GM10248 (cell line): ENCODE data around the gene APMAP.

Source experiments
- CTCF ChIA-PET: fragments of 300-600 bp; sonication (Branson Sonifier 250); formaldehyde crosslinking; extraction: SDS; loops from one replicate; lab custom pipeline; 2021; ENCODE audit warnings: antibody characterized with exemption; lab: Yijun Ruan, JAX
- POLR2A ChIA-PET: fragments of 350-650 bp; sonication (Branson Sonifier 250); formaldehyde crosslinking; extraction: SDS; loops from one replicate; lab custom pipeline; 2020; ENCODE audit warnings: antibody characterized with exemption; lab: Yijun Ruan, JAX
- DNase-seq: peaks from one replicate; pipeline ENCODE4 v3.0.0; 2012; ENCODE audit errors: extremely low spot score
- TF ChIP-seq, protein P1 (sequence below): IDR thresholded peaks from 2 replicates; pipeline ENCODE4 v1.5.1; 2012; ENCODE audit warnings: mild to moderate bottlenecking, low read depth; ENCODE audit errors: extremely low read depth, missing control alignments, control extremely low read depth

Gene APMAP

GRCh38 chr20:24991897-24992486, 559 bp downstream of the APMAP start:
- ChIA-PET CTCF (interaction anchor here (2.4 to 9.4 kb wide), 2 partner anchors 70 to 407 kb away, joined by 15 to 201 read pairs; partner anchors contain the start of gene ACSS1), POLR2A (no interaction called here)
- peak; percentile 26 for DNase-seq
- TF ChIP-seq, protein P1, sequence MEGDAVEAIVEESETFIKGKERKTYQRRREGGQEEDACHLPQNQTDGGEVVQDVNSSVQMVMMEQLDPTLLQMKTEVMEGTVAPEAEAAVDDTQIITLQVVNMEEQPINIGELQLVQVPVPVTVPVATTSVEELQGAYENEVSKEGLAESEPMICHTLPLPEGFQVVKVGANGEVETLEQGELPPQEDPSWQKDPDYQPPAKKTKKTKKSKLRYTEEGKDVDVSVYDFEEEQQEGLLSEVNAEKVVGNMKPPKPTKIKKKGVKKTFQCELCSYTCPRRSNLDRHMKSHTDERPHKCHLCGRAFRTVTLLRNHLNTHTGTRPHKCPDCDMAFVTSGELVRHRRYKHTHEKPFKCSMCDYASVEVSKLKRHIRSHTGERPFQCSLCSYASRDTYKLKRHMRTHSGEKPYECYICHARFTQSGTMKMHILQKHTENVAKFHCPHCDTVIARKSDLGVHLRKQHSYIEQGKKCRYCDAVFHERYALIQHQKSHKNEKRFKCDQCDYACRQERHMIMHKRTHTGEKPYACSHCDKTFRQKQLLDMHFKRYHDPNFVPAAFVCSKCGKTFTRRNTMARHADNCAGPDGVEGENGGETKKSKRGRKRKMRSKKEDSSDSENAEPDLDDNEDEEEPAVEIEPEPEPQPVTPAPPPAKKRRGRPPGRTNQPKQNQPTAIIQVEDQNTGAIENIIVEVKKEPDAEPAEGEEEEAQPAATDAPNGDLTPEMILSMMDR: no peak

DNA sequence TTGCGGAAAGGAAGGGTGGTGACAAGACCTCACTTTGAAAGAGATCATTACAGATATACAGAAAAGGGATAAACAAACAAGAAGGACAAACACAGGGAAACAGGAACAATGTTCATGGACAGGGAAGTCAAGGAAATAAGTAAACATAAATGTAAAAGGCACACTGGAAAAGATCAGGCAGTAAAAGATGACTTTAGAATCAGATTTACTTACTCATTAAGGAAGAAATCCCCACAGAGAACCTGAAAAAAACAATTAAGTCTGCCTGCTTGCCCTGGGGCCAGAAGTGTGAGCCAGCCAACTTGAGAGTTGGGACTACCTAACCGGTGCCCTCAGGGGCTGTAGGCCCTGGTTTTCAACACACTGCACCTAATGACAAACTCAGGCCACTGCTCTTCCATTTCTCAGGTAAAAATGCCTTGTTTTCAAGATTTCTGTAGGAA, 1.7 kb downstream of the APMAP start:
- TF ChIP-seq, protein P1: no peak
- POLR2A ChIA-PET: no interaction called here
- CTCF ChIA-PET: interaction anchor here (2.1 to 9.4 kb wide), 2 partner anchors 71 to 408 kb away, joined by 5 to 201 read pairs; partner anchors contain the start of gene ACSS1
- DNase-seq: no peak

DNA sequence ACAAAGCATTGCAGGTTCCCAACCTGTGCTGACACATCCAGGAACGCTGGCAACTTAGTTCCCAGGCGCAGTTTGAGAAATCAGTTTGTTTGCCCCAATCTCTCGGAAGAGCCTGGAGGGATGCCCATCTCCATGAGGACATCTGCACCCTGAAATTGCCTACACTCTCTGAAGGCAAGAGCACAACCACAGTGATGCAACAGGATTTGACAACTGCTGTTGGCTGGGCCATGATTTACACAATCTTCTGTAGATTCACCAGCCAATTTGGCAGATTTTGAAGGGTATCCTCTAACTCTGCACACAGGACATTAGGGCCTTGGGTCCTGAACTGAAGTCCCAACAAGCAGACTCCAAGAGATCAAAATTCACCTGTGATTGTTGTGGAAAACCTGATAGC, 3.4 kb downstream of the APMAP start:
- POLR2A ChIA-PET: interaction anchor here (0.6 kb wide), 1 partner anchor 404 kb away, joined by 8 read pairs; no protein-coding TSS in a partner anchor
- DNase-seq: no peak
- TF ChIP-seq, protein P1: no peak
- CTCF ChIA-PET: interaction anchor here (1.2 to 2.1 kb wide), 3 partner anchors 11 to 410 kb away, joined by 5 read pairs; no protein-coding TSS in a partner anchor

- ChIA-PET CTCF (interaction anchor here (1.2 to 2.1 kb wide), 3 partner anchors 10 to 411 kb away, joined by 5 read pairs; no protein-coding TSS in a partner anchor), POLR2A (interaction anchor here (0.6 kb wide), 1 partner anchor 405 kb away, joined by 8 read pairs; no protein-coding TSS in a partner anchor)
- no peak for DNase-seq
- TF ChIP-seq, protein P1: no peak
These were observed 4.4 kb downstream of the APMAP start for GRCh38 chr20:24987873-24988835.

DNA sequence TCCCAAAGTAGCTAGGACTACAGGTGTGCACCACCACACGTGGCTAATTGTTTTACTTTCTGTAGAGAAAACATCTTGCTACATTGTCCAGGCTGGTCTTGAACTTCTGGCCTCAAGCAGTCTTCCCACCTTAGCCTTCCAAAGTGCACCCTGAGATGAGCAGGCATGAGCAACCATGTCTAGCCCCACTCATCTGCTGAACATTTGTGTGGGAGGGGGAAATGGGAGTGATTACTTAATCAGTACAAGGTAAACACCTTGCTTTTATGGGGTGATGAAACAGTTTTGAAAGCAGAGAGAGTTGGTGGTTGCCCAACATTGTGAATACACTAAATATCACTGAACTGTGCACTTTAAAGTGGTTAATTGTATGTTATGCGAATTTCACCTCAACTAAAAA, 5.3 kb downstream of the APMAP start:
- TF ChIP-seq, protein P1: no peak
- no peak for DNase-seq
- POLR2A ChIA-PET: no interaction called here
- CTCF ChIA-PET: interaction anchor here (1.8 kb wide), 1 partner anchor 78 kb away, joined by 5 read pairs; no protein-coding TSS in a partner anchor

GRCh38 chr20:24986436-24987015, 6.0 kb downstream of the APMAP start:
- CTCF ChIA-PET: interaction anchor here (1.4 kb wide), 1 partner anchor 76 kb away, joined by 3 read pairs; no protein-coding TSS in a partner anchor
- POLR2A ChIA-PET: no interaction called here
- no peak for DNase-seq
- TF ChIP-seq, protein P1: no peak
